SK-N-SH (cell line): ENCODE measurements around the gene ACOX2. TPM values are rescaled to one million over a fixed set of nuclear protein-coding genes. Genes with fewer than 3 reads are reported as not detected.

Experiments used
- CTCF ChIA-PET: fragments of 300-600, 350-600 bp; formaldehyde crosslinking; extraction: SDS; loops from one replicate; lab custom pipeline; 2021; lab: Yijun Ruan, JAX
- POLR2A ChIA-PET: fragments of 350-600 bp; sonication (Branson Sonifier 250); formaldehyde crosslinking; extraction: SDS; loops from one replicate; lab custom pipeline; 2020; ENCODE audit warnings: antibody characterized with exemption, inconsistent platforms; lab: Yijun Ruan, JAX
- DNase-seq: peaks from one replicate; pipeline ENCODE4 v3.0.0; 2012
- H2AFZ ChIP-seq: fragments of 200-600 bp; sonication (generic); 2 replicates; pipeline ENCODE4 v1.8.1; 2016; ENCODE audit warnings: antibody characterized with exemption, mild to moderate bottlenecking, low read depth
- H3F3A ChIP-seq: fragments of 200-600 bp; sonication (generic); replicated peaks from 2 replicates; pipeline ENCODE3; 2016; ENCODE audit warnings: antibody characterized with exemption, mild to moderate bottlenecking; ENCODE audit not compliant: insufficient read depth
- H3K27ac ChIP-seq, 2 experiments: fragments of 200-500 bp in 1 of 2; fragments of 200-600 bp in 1 of 2; sonication (Bioruptor generic) in 1 of 2; sonication (generic), shearing (Covaris generic) in 1 of 2; 2 replicates each; pipeline versions ENCODE4 v1.5.1 to v1.6.1; 2014 to 2016; ENCODE audit warnings: low read depth in 2 of 2, inconsistent platforms in 1 of 2, low read length in 1 of 2, mild to moderate bottlenecking in 1 of 2, mixed read lengths in 1 of 2
- H3K27me3 ChIP-seq: fragments of 200-600 bp; sonication (generic), shearing (Covaris generic); 2 replicates; pipeline ENCODE4 v1.6.1; 2016; ENCODE audit warnings: mixed run types; ENCODE audit not compliant: insufficient read depth
- H3K36me3 ChIP-seq, 2 experiments: fragments of 200-500 bp in 1 of 2; fragments of 200-600 bp in 1 of 2; sonication (Bioruptor generic) in 1 of 2; sonication (generic) in 1 of 2; replicated peaks in 1 of 2; 2 replicates each; pipeline versions ENCODE3 to v1.5.1; 2014 to 2016; ENCODE audit warnings: low read length in 1 of 2, mild to moderate bottlenecking in 1 of 2; ENCODE audit not compliant: insufficient read depth in 2 of 2, control insufficient read depth in 1 of 2
- H3K4me1 ChIP-seq, 2 experiments: fragments of 200-500 bp in 1 of 2; fragments of 200-600 bp in 1 of 2; sonication (Bioruptor generic) in 1 of 2; sonication (generic), shearing (Covaris generic) in 1 of 2; 2 replicates each; pipeline versions ENCODE4 v1.5.1 to v1.6.1; 2014 to 2016; ENCODE audit warnings: low read depth in 1 of 2, low read length in 1 of 2, mixed run types in 1 of 2; ENCODE audit not compliant: insufficient read depth in 2 of 2, control insufficient read depth in 1 of 2
- H3K4me2 ChIP-seq: fragments of 200-600 bp; sonication (generic), shearing (Covaris generic); 2 replicates; pipeline ENCODE4 v1.6.1; 2017; ENCODE audit warnings: mixed run types
- H3K4me3 ChIP-seq, 2 experiments: fragments of 200-500 bp in 1 of 2; fragments of 200-600 bp in 1 of 2; sonication (Bioruptor generic) in 1 of 2; sonication (generic), shearing (Covaris generic) in 1 of 2; 2 replicates each; pipeline versions ENCODE4 v1.5.1 to v1.8.1; 2014 to 2016; ENCODE audit warnings: low read depth in 2 of 2, inconsistent platforms in 1 of 2, low read length in 1 of 2, mild to moderate bottlenecking in 1 of 2, mixed read lengths in 1 of 2, moderate library complexity in 1 of 2
- H3K79me2 ChIP-seq: fragments of 200-600 bp; sonication (generic); 2 replicates; pipeline ENCODE4 v1.8.1; 2017; ENCODE audit warnings: mild to moderate bottlenecking; ENCODE audit not compliant: insufficient read depth
- H3K9ac ChIP-seq: fragments of 200-600 bp; sonication (generic); 2 replicates; pipeline ENCODE4 v1.6.1; 2017; ENCODE audit warnings: mixed run types
- H3K9me2 ChIP-seq: fragments of 200-600 bp; sonication (generic); 2 replicates; pipeline ENCODE4 v1.6.1; 2017; ENCODE audit warnings: mixed run types
- H3K9me3 ChIP-seq: fragments of 200-600 bp; sonication (generic); 2 replicates; pipeline ENCODE4 v1.6.1; 2017; ENCODE audit warnings: mixed run types, mild to moderate bottlenecking, moderate library complexity
- H4K20me1 ChIP-seq: fragments of 200-600 bp; sonication (generic); 2 replicates; pipeline ENCODE4 v1.6.1; 2017; ENCODE audit warnings: mild to moderate bottlenecking, mixed run types; ENCODE audit not compliant: insufficient read depth
- ELF1 ChIP-seq: IDR thresholded peaks from 2 replicates; pipeline ENCODE4 v1.4.0; 2012
- EZH2phosphoT487 ChIP-seq: fragments of 200-600 bp; sonication (generic); IDR thresholded peaks from 2 replicates; pipeline ENCODE4 v1.6.1; 2017; ENCODE audit warnings: low read depth, mixed run types, mild to moderate bottlenecking, antibody characterized with exemption, moderate library complexity, borderline replicate concordance
- FOSL2 ChIP-seq: IDR thresholded peaks from 2 replicates; pipeline ENCODE4 v1.4.0; 2012; ENCODE audit warnings: low read depth, mild to moderate bottlenecking, moderate library complexity, borderline replicate concordance
- FOXJ3 ChIP-seq: sonication (generic); formaldehyde crosslinking; IDR thresholded peaks from 2 replicates; pipeline ENCODE4 v1.5.1; 2020; ENCODE audit warnings: mild to moderate bottlenecking, missing genetic modification reagents
- GABPA ChIP-seq: IDR thresholded peaks from 2 replicates; pipeline ENCODE4 v1.4.0; 2012; ENCODE audit warnings: low read depth, mild to moderate bottlenecking
- GATA2 ChIP-seq: sonication (generic); formaldehyde crosslinking; IDR thresholded peaks from 2 replicates; pipeline ENCODE4 v1.5.0; 2020; ENCODE audit warnings: mild to moderate bottlenecking, missing genetic modification reagents
- RFX5 ChIP-seq: IDR thresholded peaks from 2 replicates; pipeline ENCODE4 v1.6.1; 2012; ENCODE audit warnings: mild to moderate bottlenecking, improper control_type of control experiment, low read length
- TEAD4 ChIP-seq: IDR thresholded peaks from 2 replicates; pipeline ENCODE4 v1.4.0; 2012; ENCODE audit warnings: mild to moderate bottlenecking, borderline replicate concordance; ENCODE audit not compliant: insufficient read depth
- YY1 ChIP-seq: IDR thresholded peaks from 2 replicates; pipeline ENCODE4 v1.4.0; 2012; ENCODE audit warnings: low read depth, mild to moderate bottlenecking
- WGBS: methylation state at CpG from one replicate; pipeline ENCODE4 v1.1.6; 2017; ENCODE audit warnings: low lambda C conversion rate; 5-methylcytosine and 5-hydroxymethylcytosine counted together
- polyA plus RNA-seq, 3 experiments: library from polyadenylated mRNA; depleted of rRNA; stranded (reverse); fragments of >200 nt; gene quantifications; 2 replicates each; pipeline ENCODE4 v1.2.3, GENCODE V29; 2012
- TF ChIP-seq, protein P1 (sequence below): IDR thresholded peaks from 2 replicates; pipeline ENCODE4 v1.4.0; 2012; ENCODE audit warnings: low read depth
- TF ChIP-seq, protein P2 (sequence below): IDR thresholded peaks from 2 replicates; pipeline ENCODE4 v1.6.1; 2012; ENCODE audit warnings: mild to moderate bottlenecking, low read depth, low read length, moderate library complexity
- TF ChIP-seq, protein P3 (sequence below): fragments of 150-350 bp; IDR thresholded peaks from 2 replicates; pipeline ENCODE4 v1.6.1; 2016; ENCODE audit warnings: mild to moderate bottlenecking, low read depth, low read length

Gene ACOX2
- polyA plus RNA-seq, 1 of the 3 experiments (the other 2 are of a cell fraction) = 9.0 TPM

DNA sequence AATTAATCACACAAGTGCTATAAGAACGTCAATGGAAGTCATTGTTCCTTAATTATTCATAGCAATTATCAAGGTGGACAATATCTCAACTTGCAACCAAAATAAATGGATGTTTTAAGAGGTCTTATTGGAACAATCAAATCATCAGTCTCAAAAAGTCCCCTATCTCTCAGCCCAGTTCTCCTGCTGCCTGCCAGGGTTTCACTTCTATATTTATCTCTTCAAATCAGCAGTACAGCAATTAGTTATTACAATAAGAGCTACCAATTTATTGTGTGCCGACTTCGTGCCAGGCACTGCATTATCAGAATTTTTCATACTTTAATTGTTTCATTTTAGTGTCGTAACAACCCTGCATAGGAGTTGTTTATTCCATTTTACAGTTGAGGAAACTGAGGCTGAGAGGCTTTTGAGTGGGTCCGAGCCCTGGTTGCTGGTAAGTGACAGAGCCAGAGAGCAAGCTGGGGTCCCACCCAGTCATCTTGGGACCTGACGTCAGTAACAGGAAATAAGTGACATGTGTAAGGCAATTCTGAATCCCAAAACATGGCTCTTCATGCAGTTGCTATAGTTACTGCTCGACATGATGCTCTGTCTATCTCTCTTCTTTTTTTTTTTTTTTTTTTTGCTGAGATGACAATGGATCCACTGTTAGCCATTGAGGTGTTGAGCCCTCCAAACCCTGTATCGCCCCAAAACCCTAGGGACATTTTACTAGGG lies 53.9 kb downstream of the ACOX2 start (continued):
- TF ChIP-seq, protein P1, sequence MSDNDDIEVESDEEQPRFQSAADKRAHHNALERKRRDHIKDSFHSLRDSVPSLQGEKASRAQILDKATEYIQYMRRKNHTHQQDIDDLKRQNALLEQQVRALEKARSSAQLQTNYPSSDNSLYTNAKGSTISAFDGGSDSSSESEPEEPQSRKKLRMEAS = no peak

DNA sequence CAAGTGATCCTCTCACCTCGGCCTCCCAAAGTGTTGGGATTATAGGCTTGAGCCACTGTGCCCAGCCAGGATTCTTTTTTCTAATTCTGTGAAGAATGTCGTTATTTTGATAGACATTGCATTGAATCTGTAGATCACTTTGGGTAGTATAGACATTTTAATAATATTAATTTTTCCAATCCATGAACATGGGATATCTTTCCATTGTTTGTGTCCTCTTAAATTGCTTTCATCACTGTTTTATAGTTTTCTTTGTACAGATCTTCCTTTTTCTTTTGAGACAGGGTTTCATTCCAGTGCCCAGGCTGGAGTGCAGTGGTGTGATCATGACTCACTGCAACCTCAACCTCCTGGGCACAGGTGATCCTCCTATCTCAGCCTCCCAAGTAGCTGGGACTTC lies 56.7 kb downstream of the ACOX2 start:
- DNase-seq = no peak
- TF ChIP-seq TEAD4 = no peak
- no peak for TF ChIP-seq GATA2 (CRISPR knock-in tag)
- no peak for TF ChIP-seq YY1
- no peak for TF ChIP-seq ELF1
- TF ChIP-seq, protein P2, sequence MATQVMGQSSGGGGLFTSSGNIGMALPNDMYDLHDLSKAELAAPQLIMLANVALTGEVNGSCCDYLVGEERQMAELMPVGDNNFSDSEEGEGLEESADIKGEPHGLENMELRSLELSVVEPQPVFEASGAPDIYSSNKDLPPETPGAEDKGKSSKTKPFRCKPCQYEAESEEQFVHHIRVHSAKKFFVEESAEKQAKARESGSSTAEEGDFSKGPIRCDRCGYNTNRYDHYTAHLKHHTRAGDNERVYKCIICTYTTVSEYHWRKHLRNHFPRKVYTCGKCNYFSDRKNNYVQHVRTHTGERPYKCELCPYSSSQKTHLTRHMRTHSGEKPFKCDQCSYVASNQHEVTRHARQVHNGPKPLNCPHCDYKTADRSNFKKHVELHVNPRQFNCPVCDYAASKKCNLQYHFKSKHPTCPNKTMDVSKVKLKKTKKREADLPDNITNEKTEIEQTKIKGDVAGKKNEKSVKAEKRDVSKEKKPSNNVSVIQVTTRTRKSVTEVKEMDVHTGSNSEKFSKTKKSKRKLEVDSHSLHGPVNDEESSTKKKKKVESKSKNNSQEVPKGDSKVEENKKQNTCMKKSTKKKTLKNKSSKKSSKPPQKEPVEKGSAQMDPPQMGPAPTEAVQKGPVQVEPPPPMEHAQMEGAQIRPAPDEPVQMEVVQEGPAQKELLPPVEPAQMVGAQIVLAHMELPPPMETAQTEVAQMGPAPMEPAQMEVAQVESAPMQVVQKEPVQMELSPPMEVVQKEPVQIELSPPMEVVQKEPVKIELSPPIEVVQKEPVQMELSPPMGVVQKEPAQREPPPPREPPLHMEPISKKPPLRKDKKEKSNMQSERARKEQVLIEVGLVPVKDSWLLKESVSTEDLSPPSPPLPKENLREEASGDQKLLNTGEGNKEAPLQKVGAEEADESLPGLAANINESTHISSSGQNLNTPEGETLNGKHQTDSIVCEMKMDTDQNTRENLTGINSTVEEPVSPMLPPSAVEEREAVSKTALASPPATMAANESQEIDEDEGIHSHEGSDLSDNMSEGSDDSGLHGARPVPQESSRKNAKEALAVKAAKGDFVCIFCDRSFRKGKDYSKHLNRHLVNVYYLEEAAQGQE = no peak
- no peak for TF ChIP-seq EZH2phosphoT487
- TF ChIP-seq RFX5 = no peak
- TF ChIP-seq, protein P3, sequence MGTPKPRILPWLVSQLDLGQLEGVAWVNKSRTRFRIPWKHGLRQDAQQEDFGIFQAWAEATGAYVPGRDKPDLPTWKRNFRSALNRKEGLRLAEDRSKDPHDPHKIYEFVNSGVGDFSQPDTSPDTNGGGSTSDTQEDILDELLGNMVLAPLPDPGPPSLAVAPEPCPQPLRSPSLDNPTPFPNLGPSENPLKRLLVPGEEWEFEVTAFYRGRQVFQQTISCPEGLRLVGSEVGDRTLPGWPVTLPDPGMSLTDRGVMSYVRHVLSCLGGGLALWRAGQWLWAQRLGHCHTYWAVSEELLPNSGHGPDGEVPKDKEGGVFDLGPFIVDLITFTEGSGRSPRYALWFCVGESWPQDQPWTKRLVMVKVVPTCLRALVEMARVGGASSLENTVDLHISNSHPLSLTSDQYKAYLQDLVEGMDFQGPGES = no peak
- TF ChIP-seq FOXJ3 = no peak
- no peak for TF ChIP-seq FOSL2
- no peak for TF ChIP-seq GABPA
- 65% methylated on average over 2 of the region's 2 CpGs for WGBS
- H3K4me3 ChIP-seq = no peak overlapping the region
- H3K36me3 ChIP-seq = no peaks in the 10 kb centered on the region
- H3K27ac ChIP-seq = no peak overlapping the region
- H3K9ac ChIP-seq = no peak overlapping the region
- H4K20me1 ChIP-seq = no peaks in the 10 kb centered on the region
- no peaks in the 10 kb centered on the region for H3K27me3 ChIP-seq
- H3K4me1 ChIP-seq = peaks cover 0 to 2% of the 10 kb centered on the region in 2 experiments; a peak in 1 of 4 replicates
- H3K4me2 ChIP-seq = no peak overlapping the region
- no peak overlapping the region for H2AFZ ChIP-seq
- peaks cover 4% of the 10 kb centered on the region; the same call in 1 of the 2 replicates for H3K9me3 ChIP-seq
- no peaks in the 10 kb centered on the region for H3K79me2 ChIP-seq
- no peaks in the 10 kb centered on the region for H3K9me2 ChIP-seq
- ChIA-PET POLR2A (interaction anchor here (0.9 kb wide), 1 partner anchor 47 kb away, joined by 3 read pairs; no protein-coding TSS in a partner anchor), CTCF (interaction anchor here (1.1 kb wide), 1 partner anchor 35 kb away, joined by 3 read pairs; no protein-coding TSS in a partner anchor)
- H3F3A ChIP-seq = no peaks in the 10 kb centered on the region
